ENCODE data around the gene CCDC141. TPM values are rescaled to one million over a fixed set of nuclear protein-coding genes. Genes with fewer than 3 reads are reported as not detected.

The CCDC141 gene
- total and polyA plus RNA-seq, 3 experiments from 2014 or later, result 1.6 to 3.9 (median 2.1) TPM

DNA sequence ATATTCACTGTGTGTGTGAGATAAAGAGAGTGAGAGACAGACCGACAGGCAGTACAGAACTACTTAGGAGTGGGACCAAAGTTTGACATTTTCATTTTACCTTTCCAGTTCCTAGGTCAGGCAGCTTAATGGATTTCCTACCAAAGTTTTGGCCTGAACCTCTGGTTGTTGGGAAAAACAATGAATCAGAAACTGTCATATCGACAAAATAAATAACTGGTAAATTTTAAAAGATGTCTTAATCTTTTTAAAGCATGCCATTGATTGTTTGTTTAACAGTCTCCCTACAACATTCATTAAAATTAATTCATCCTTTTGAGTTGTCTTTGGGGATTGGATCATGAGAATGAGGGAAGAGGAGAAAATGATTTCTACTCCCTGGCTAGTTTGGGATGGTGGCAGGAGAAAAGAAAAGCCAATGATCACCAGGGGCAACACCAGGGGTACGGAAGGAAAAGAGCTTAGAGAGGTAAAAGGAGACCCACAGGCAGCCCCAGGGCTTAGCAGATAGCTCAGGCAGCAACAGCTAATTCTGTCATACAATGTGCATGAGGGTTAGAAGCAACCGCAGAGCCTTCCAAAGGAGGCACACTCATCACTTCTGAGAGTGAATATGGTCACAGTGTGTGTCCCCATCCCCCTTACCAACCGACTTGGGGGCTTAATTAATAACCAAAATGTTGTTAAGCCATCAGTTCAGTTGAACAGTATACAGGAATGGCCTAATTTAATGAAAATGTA, 98.5 kb downstream of the CCDC141 start:
- POLR2A ChIA-PET, result no interaction called here
- Mint-ChIP-seq H3K9me3 (peaks cover 0 to 4% (median 0%) of the 10 kb centered on the region in 5 donors), H3K4me1 (peaks cover 0 to 8% (median 0%) of the 10 kb centered on the region in 3 donors), H3K27ac (no peak overlapping the region), H3K36me3 (no peaks in the 10 kb centered on the region), H3K4me3 (no peak overlapping the region), H3K27me3 (no peaks in the 10 kb centered on the region)
- Histone ChIP-seq H3K4me3 (ENCODE audit: low read length) (no peak overlapping the region), H3K9me3 (ENCODE audit: low read length) (no peaks in the 10 kb centered on the region), H3K27me3 (ENCODE audit: insufficient read depth, low read length, poor library complexity, severe bottlenecking) (no peaks in the 10 kb centered on the region), H3K36me3 (ENCODE audit: insufficient read depth, low read length) (no peaks in the 10 kb centered on the region), H3K4me1 (ENCODE audit: insufficient read depth, low read length) (no peaks in the 10 kb centered on the region), H3K27ac (ENCODE audit: low read depth, low read length) (no peak overlapping the region)
- CTCF ChIA-PET, result no interaction called here
- DNase-seq, result no peak

- Mint-ChIP-seq H3K4me1 (peaks cover 0 to 8% (median 0%) of the 10 kb centered on the region in 3 donors), H3K9me3 (peaks cover 0 to 4% (median 0%) of the 10 kb centered on the region in 5 donors), H3K27me3 (no peaks in the 10 kb centered on the region), H3K27ac (peak overlapping the region in 1 of 8 donors; percentile 19), H3K36me3 (no peaks in the 10 kb centered on the region), H3K4me3 (no peak overlapping the region)
- H3K4me1 ChIP-seq (ENCODE audit: insufficient read depth, low read length), result no peaks in the 10 kb centered on the region
- no peak overlapping the region for H3K4me3 ChIP-seq (ENCODE audit: low read length)
- no peaks in the 10 kb centered on the region for H3K9me3 ChIP-seq (ENCODE audit: low read length)
- no peaks in the 10 kb centered on the region for H3K36me3 ChIP-seq (ENCODE audit: insufficient read depth, low read length)
- no peaks in the 10 kb centered on the region for H3K27me3 ChIP-seq (ENCODE audit: insufficient read depth, low read length, poor library complexity, severe bottlenecking)
- CTCF ChIA-PET, result no interaction called here
- H3K27ac ChIP-seq (ENCODE audit: low read depth, low read length), result no peak overlapping the region
- no peak for DNase-seq
- POLR2A ChIA-PET, result no interaction called here
Observed at GRCh38 chr2:178949584-178949983, 100.4 kb downstream of the CCDC141 start.

GRCh38 chr2:178949151-178949550, 100.8 kb downstream of the CCDC141 start:
- peaks cover 0 to 8% (median 0%) of the 10 kb centered on the region in 3 donors for H3K4me1 Mint-ChIP-seq
- H3K27ac Mint-ChIP-seq, result no peak overlapping the region
- H3K9me3 Mint-ChIP-seq, result peaks cover 0 to 4% (median 0%) of the 10 kb centered on the region in 5 donors
- H3K27ac ChIP-seq (ENCODE audit: low read depth, low read length), result no peak overlapping the region
- no peaks in the 10 kb centered on the region for H3K9me3 ChIP-seq (ENCODE audit: low read length)
- H3K36me3 Mint-ChIP-seq, result no peaks in the 10 kb centered on the region
- no peaks in the 10 kb centered on the region for H3K36me3 ChIP-seq (ENCODE audit: insufficient read depth, low read length)
- POLR2A ChIA-PET, result no interaction called here
- H3K27me3 Mint-ChIP-seq, result no peaks in the 10 kb centered on the region
- no peaks in the 10 kb centered on the region for H3K27me3 ChIP-seq (ENCODE audit: insufficient read depth, low read length, poor library complexity, severe bottlenecking)
- no peak for DNase-seq
- CTCF ChIA-PET, result no interaction called here
- H3K4me3 ChIP-seq (ENCODE audit: low read length), result no peak overlapping the region
- H3K4me3 Mint-ChIP-seq, result no peak overlapping the region
- no peaks in the 10 kb centered on the region for H3K4me1 ChIP-seq (ENCODE audit: insufficient read depth, low read length)

- H3K9me3 ChIP-seq (ENCODE audit: low read length), result no peaks in the 10 kb centered on the region
- no peak overlapping the region for H3K27ac ChIP-seq (ENCODE audit: low read depth, low read length)
- no peak overlapping the region for H3K4me3 Mint-ChIP-seq
- H3K4me1 Mint-ChIP-seq, result peaks cover 0 to 8% (median 0%) of the 10 kb centered on the region in 3 donors
- no peak overlapping the region for H3K27ac Mint-ChIP-seq
- H3K4me3 ChIP-seq (ENCODE audit: low read length), result no peak overlapping the region
- H3K27me3 Mint-ChIP-seq, result no peaks in the 10 kb centered on the region
- ChIA-PET CTCF (no interaction called here), POLR2A (no interaction called here)
- H3K27me3 ChIP-seq (ENCODE audit: insufficient read depth, low read length, poor library complexity, severe bottlenecking), result no peaks in the 10 kb centered on the region
- no peaks in the 10 kb centered on the region for H3K36me3 Mint-ChIP-seq
- no peak for DNase-seq
- no peaks in the 10 kb centered on the region for H3K4me1 ChIP-seq (ENCODE audit: insufficient read depth, low read length)
- H3K36me3 ChIP-seq (ENCODE audit: insufficient read depth, low read length), result no peaks in the 10 kb centered on the region
- H3K9me3 Mint-ChIP-seq, result peaks cover 0 to 4% (median 0%) of the 10 kb centered on the region in 5 donors
Observed at GRCh38 chr2:178947006-178947405, 102.9 kb downstream of the CCDC141 start.

GRCh38 chr2:178946494-178946893, 103.4 kb downstream of the CCDC141 start:
- Histone ChIP-seq H3K4me1 (ENCODE audit: insufficient read depth, low read length) (no peaks in the 10 kb centered on the region), H3K36me3 (ENCODE audit: insufficient read depth, low read length) (no peaks in the 10 kb centered on the region)
- CTCF ChIA-PET, result no interaction called here

GRCh38 chr2:178943745-178944144, 106.2 kb downstream of the CCDC141 start:
- ChIA-PET CTCF (no interaction called here), POLR2A (no interaction called here)
- H3K4me1 Mint-ChIP-seq, result no peaks in the 10 kb centered on the region

More at GRCh38 chr2:178946494-178946893, 103.4 kb downstream of the CCDC141 start:
- H3K4me1 Mint-ChIP-seq, result peaks cover 0 to 8% (median 0%) of the 10 kb centered on the region in 3 donors
- no peak overlapping the region for H3K27ac Mint-ChIP-seq
- H3K36me3 Mint-ChIP-seq, result no peaks in the 10 kb centered on the region
- no peak for DNase-seq
- no peak overlapping the region for H3K4me3 Mint-ChIP-seq
- peaks cover 0 to 4% (median 0%) of the 10 kb centered on the region in 5 donors for H3K9me3 Mint-ChIP-seq
- H3K4me3 ChIP-seq (ENCODE audit: low read length), result no peak overlapping the region
- H3K27me3 Mint-ChIP-seq, result no peaks in the 10 kb centered on the region
- POLR2A ChIA-PET, result no interaction called here
- no peaks in the 10 kb centered on the region for H3K27me3 ChIP-seq (ENCODE audit: insufficient read depth, low read length, poor library complexity, severe bottlenecking)
- H3K9me3 ChIP-seq (ENCODE audit: low read length), result no peaks in the 10 kb centered on the region
- no peak overlapping the region for H3K27ac ChIP-seq (ENCODE audit: low read depth, low read length)

GRCh38 chr2:178934571-178934970, 115.4 kb downstream of the CCDC141 start:
- peaks cover 0 to 12% (median 9%) of the 10 kb centered on the region in 5 donors for H3K9me3 Mint-ChIP-seq
- no peaks in the 10 kb centered on the region for H3K27me3 ChIP-seq (ENCODE audit: insufficient read depth, low read length, poor library complexity, severe bottlenecking)
- peaks cover 0 to 2% (median 1%) of the 10 kb centered on the region in 3 donors for H3K36me3 Mint-ChIP-seq
- DNase-seq, result no peak
- CTCF ChIA-PET, result no interaction called here
- no peak overlapping the region for H3K27ac Mint-ChIP-seq
- no peak overlapping the region for H3K27ac ChIP-seq (ENCODE audit: low read depth, low read length)
- H3K27me3 Mint-ChIP-seq, result no peaks in the 10 kb centered on the region
- no peak overlapping the region for H3K4me3 Mint-ChIP-seq
- POLR2A ChIA-PET, result no interaction called here
- no peaks in the 10 kb centered on the region for H3K36me3 ChIP-seq (ENCODE audit: insufficient read depth, low read length)
- H3K4me3 ChIP-seq (ENCODE audit: low read length), result no peak overlapping the region
- no peaks in the 10 kb centered on the region for H3K4me1 ChIP-seq (ENCODE audit: insufficient read depth, low read length)
- no peaks in the 10 kb centered on the region for H3K9me3 ChIP-seq (ENCODE audit: low read length)
- no peaks in the 10 kb centered on the region for H3K4me1 Mint-ChIP-seq

More at GRCh38 chr2:178943745-178944144, 106.2 kb downstream of the CCDC141 start:
- Mint-ChIP-seq H3K27ac (no peak overlapping the region), H3K9me3 (peaks cover 0 to 4% (median 0%) of the 10 kb centered on the region in 5 donors), H3K36me3 (peaks cover 0 to 5% (median 0%) of the 10 kb centered on the region in 3 donors), H3K27me3 (no peaks in the 10 kb centered on the region), H3K4me3 (no peak overlapping the region)
- H3K27ac ChIP-seq (ENCODE audit: low read depth, low read length), result no peak overlapping the region
- H3K4me3 ChIP-seq (ENCODE audit: low read length), result no peak overlapping the region
- H3K4me1 ChIP-seq (ENCODE audit: insufficient read depth, low read length), result no peaks in the 10 kb centered on the region
- H3K36me3 ChIP-seq (ENCODE audit: insufficient read depth, low read length), result no peaks in the 10 kb centered on the region
- DNase-seq, result no peak
- H3K9me3 ChIP-seq (ENCODE audit: low read length), result no peaks in the 10 kb centered on the region
- H3K27me3 ChIP-seq (ENCODE audit: insufficient read depth, low read length, poor library complexity, severe bottlenecking), result no peaks in the 10 kb centered on the region

- CTCF ChIA-PET, result no interaction called here
- H3K36me3 ChIP-seq (ENCODE audit: insufficient read depth, low read length), result no peaks in the 10 kb centered on the region
- peaks cover 0 to 2% (median 1%) of the 10 kb centered on the region in 3 donors for H3K36me3 Mint-ChIP-seq
- no peaks in the 10 kb centered on the region for H3K27me3 Mint-ChIP-seq
- no peaks in the 10 kb centered on the region for H3K4me1 ChIP-seq (ENCODE audit: insufficient read depth, low read length)
- no peaks in the 10 kb centered on the region for H3K27me3 ChIP-seq (ENCODE audit: insufficient read depth, low read length, poor library complexity, severe bottlenecking)
- no peak overlapping the region for H3K4me3 ChIP-seq (ENCODE audit: low read length)
- peaks cover 0 to 12% (median 9%) of the 10 kb centered on the region in 5 donors for H3K9me3 Mint-ChIP-seq
- DNase-seq, result no peak
- H3K9me3 ChIP-seq (ENCODE audit: low read length), result no peaks in the 10 kb centered on the region
- H3K4me1 Mint-ChIP-seq, result no peaks in the 10 kb centered on the region
- POLR2A ChIA-PET, result no interaction called here
- H3K27ac ChIP-seq (ENCODE audit: low read depth, low read length), result no peak overlapping the region
- H3K4me3 Mint-ChIP-seq, result no peak overlapping the region
- no peak overlapping the region for H3K27ac Mint-ChIP-seq
Observed at GRCh38 chr2:178933493-178933892, 116.4 kb downstream of the CCDC141 start.

Data from CD8-positive, alpha-beta memory T cell (primary cell).